Panc1 (cell line): Measurements from ENCODE around the gene RPLP1. TPM values are rescaled to one million over a fixed set of nuclear protein-coding genes. Genes with fewer than 3 reads are reported as not detected.

Experiments used
- ATAC-seq: fragments of 200-7000 bp; cut with Tn5 transposase; 2 replicates; pipeline ENCODE4 v1.9.1; 2020; ENCODE audit warnings: mild to moderate bottlenecking, moderate library complexity
- BruUV-seq: library from RNA; stranded (reverse); fragments of 400-500 nt; replicated peaks from 2 replicates; lab custom pipeline; 2021; lab: Mats Ljungman, UMichigan
- CTCF ChIA-PET: fragments of 300-600 bp; sonication (Branson Sonifier 250); formaldehyde crosslinking; loops from one replicate; lab custom pipeline; 2022; ENCODE audit warnings: antibody characterized with exemption; lab: Charles Lee
- POLR2A ChIA-PET: fragments of 300-600 bp; sonication (Branson Sonifier 250); formaldehyde crosslinking; loops from one replicate; lab custom pipeline; 2022; ENCODE audit warnings: antibody characterized with exemption; lab: Charles Lee
- DNase-seq: peaks from one replicate; pipeline ENCODE4 v3.0.0-alpha.2; 2010; ENCODE audit warnings: low read depth, low spot score
- H3K27ac ChIP-seq: 2 replicates; pipeline ENCODE4 v1.5.1; 2011; ENCODE audit warnings: mild to moderate bottlenecking, low read length, inconsistent platforms
- H3K27me3 ChIP-seq: fragments of 200-500 bp; sonication (Bioruptor generic); 2 replicates; pipeline ENCODE4 v1.6.0; 2014; ENCODE audit warnings: low read length, inconsistent platforms; ENCODE audit not compliant: control insufficient read depth, insufficient read depth
- H3K36me3 ChIP-seq: fragments of 200-500 bp; sonication (Bioruptor generic); 2 replicates; pipeline ENCODE4 v1.5.1; 2014; ENCODE audit warnings: inconsistent platforms, mild to moderate bottlenecking, low read length, moderate library complexity; ENCODE audit not compliant: control insufficient read depth, insufficient read depth
- H3K4me1 ChIP-seq: 2 replicates; pipeline ENCODE4 v1.5.1; 2011; ENCODE audit warnings: inconsistent platforms, mild to moderate bottlenecking, low read length, moderate library complexity; ENCODE audit not compliant: control insufficient read depth, insufficient read depth
- H3K4me3 ChIP-seq, 2 experiments: 2 replicates each; pipeline ENCODE4 v1.5.1; 2011 to 2012; ENCODE audit warnings: low read depth in 2 of 2, low read length in 2 of 2, mild to moderate bottlenecking in 2 of 2, inconsistent platforms in 1 of 2, moderate library complexity in 1 of 2
- H3K9me3 ChIP-seq: fragments of 200-500 bp; sonication (Bioruptor generic); 2 replicates; pipeline ENCODE4 v1.5.1; 2014; ENCODE audit warnings: low read depth, mild to moderate bottlenecking, inconsistent platforms, low read length, moderate library complexity; ENCODE audit not compliant: control insufficient read depth, insufficient read depth
- CTCF ChIP-seq: fragments of 450-650 bp; IDR thresholded peaks from 2 replicates; pipeline ENCODE4 v1.5.1; 2017; ENCODE audit warnings: mild to moderate bottlenecking
- POLR2AphosphoS5 ChIP-seq: IDR thresholded peaks from 2 replicates; pipeline ENCODE4 v1.6.1; 2012; ENCODE audit warnings: mild to moderate bottlenecking, low read depth, low read length, moderate library complexity
- SIN3A ChIP-seq: IDR thresholded peaks from 2 replicates; pipeline ENCODE4 v1.6.1; 2012; ENCODE audit warnings: low read depth, mild to moderate bottlenecking, low read length, moderate library complexity, borderline replicate concordance; ENCODE audit not compliant: insufficient read depth
- TCF7L2 ChIP-seq: IDR thresholded peaks from 2 replicates; pipeline ENCODE4 v1.6.1; 2011; ENCODE audit warnings: mild to moderate bottlenecking, low read depth, low read length, inconsistent platforms
- in situ Hi-C: cut with HindIII; loops from 2 replicates; pipeline ENCODE4 v1.10.0; 2016; ENCODE audit warnings: low sequenced_read_pairs, low pct_unique_long_range_greater_than_20kb
- intact Hi-C: fragments of 100-400 bp; cut with micrococcal nuclease; formaldehyde crosslinking; loops from one replicate; pipeline ENCODE4 v1.10.0; 2022; ENCODE audit not compliant: unreplicated experiment
- total RNA-seq: library from RNA; stranded (reverse); gene quantifications from one replicate; pipeline ENCODE4 v1.2.1, GENCODE V29; 2021; ENCODE audit not compliant: unreplicated experiment
- TF ChIP-seq, protein P1 (sequence below), 2 experiments: IDR thresholded peaks; 2 replicates each; pipeline ENCODE4 v1.6.1; 2011 to 2012; ENCODE audit warnings: low read depth in 2 of 2, control low read depth in 1 of 2, low read length in 1 of 2, mild to moderate bottlenecking in 1 of 2, moderate library complexity in 1 of 2; ENCODE audit not compliant: insufficient read depth in 1 of 2

Gene RPLP1
- total RNA-seq, 1 experiment from 2014 or later: 2,076 TPM

DNA sequence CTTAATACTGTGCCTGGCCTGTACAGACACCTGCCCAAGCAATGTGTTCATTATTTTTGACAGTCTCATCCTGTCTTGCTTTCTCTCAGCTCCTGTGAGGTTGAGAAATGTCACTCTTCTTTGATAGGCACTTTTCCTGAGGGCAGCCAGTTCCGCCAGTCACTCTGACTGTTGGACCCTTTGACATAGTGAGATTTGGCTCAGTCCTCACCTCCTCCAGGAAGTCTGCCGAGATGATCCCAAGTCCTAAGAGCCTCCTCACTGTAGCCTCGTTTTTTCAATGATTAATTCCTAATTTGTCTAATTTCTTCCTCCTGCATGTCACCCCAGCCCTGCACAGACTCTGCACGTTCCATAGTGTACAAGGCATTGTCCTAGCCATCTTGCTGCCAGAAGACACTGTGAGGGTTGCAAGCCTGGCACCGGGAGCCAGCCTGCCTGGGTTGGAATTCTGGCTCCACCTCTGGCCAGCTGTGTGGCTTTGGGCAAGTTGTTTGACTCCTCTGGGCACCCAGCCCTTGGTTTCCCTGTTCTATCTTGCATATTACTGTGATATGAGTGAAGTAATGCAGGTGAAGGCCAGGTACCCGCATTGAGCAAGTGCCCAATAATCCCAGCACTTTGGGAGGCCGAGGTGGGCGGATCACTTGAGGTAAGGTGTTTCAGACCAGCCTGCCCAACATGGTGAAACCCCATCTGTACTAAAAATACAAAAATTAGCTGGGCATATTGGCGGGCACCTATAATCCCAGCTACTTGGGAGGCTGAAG, 24.3 kb downstream of the RPLP1 start:
- Histone ChIP-seq H3K4me3 (no peak overlapping the region), H3K27me3 (no peaks in the 10 kb centered on the region), H3K27ac (no peak overlapping the region), H3K36me3 (no peaks in the 10 kb centered on the region), H3K9me3 (no peaks in the 10 kb centered on the region), H3K4me1 (peaks cover 5% of the 10 kb centered on the region; the same call in 1 of the 2 replicates)
- POLR2A ChIA-PET: no interaction called here
- ATAC-seq (no peak), DNase-seq (no peak)
- in situ Hi-C loops (no loop called here), intact Hi-C loops (loop anchor here (5.0 kb wide), 2 partner anchors 615 to 1010 kb away; no protein-coding TSS in a partner anchor)
- CTCF ChIA-PET: interaction anchor here (0.7 kb wide), 3 partner anchors 482 to 1325 kb away, joined by 5 to 12 read pairs (median 10); no protein-coding TSS in a partner anchor
- TF ChIP-seq TCF7L2 (no peak), POLR2AphosphoS5 (no peak), CTCF (no peak), SIN3A (no peak)
- TF ChIP-seq, protein P1, sequence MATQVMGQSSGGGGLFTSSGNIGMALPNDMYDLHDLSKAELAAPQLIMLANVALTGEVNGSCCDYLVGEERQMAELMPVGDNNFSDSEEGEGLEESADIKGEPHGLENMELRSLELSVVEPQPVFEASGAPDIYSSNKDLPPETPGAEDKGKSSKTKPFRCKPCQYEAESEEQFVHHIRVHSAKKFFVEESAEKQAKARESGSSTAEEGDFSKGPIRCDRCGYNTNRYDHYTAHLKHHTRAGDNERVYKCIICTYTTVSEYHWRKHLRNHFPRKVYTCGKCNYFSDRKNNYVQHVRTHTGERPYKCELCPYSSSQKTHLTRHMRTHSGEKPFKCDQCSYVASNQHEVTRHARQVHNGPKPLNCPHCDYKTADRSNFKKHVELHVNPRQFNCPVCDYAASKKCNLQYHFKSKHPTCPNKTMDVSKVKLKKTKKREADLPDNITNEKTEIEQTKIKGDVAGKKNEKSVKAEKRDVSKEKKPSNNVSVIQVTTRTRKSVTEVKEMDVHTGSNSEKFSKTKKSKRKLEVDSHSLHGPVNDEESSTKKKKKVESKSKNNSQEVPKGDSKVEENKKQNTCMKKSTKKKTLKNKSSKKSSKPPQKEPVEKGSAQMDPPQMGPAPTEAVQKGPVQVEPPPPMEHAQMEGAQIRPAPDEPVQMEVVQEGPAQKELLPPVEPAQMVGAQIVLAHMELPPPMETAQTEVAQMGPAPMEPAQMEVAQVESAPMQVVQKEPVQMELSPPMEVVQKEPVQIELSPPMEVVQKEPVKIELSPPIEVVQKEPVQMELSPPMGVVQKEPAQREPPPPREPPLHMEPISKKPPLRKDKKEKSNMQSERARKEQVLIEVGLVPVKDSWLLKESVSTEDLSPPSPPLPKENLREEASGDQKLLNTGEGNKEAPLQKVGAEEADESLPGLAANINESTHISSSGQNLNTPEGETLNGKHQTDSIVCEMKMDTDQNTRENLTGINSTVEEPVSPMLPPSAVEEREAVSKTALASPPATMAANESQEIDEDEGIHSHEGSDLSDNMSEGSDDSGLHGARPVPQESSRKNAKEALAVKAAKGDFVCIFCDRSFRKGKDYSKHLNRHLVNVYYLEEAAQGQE (IDR thresholded peaks at IDR 0.05; ENCODE audit: insufficient read depth in 1 of 2, low read depth in 2 of 2, low read length in 1 of 2): no peak
- no TSS peak for BruUV-seq

- Histone ChIP-seq H3K9me3 (no peaks in the 10 kb centered on the region), H3K4me1 (peaks cover 5% of the 10 kb centered on the region; the same call in 1 of the 2 replicates), H3K27me3 (no peaks in the 10 kb centered on the region), H3K27ac (0 out of 2 replicates have a peak overlapping the region, but pooled peaks have one; percentile 30), H3K4me3 (no peak overlapping the region), H3K36me3 (no peaks in the 10 kb centered on the region)
- TF ChIP-seq SIN3A (no peak), CTCF (peak; percentile 96)
- intact Hi-C loops (loop anchor here (5.0 kb wide), 2 partner anchors 614 to 1009 kb away; no protein-coding TSS in a partner anchor), in situ Hi-C loops (no loop called here)
- ChIA-PET CTCF (interaction anchor here (0.6 to 1.3 kb wide), 4 partner anchors 25 to 986 kb away, joined by 3 to 4 read pairs (median 3); no protein-coding TSS in a partner anchor), POLR2A (no interaction called here)
- DNase-seq: no peak
- BruUV-seq: no TSS peak
- peak; percentile 65 for ATAC-seq
Measured at GRCh38 chr15:69478259-69478781, 25.7 kb downstream of the RPLP1 start.
